ENCODE measurements around the gene LDLRAD3. TPM values are rescaled to one million over a fixed set of nuclear protein-coding genes. Genes with fewer than 3 reads are reported as not detected.
A peak's percentile ranks its signal among the peaks of the same experiment; 100 is the strongest.

LDLRAD3 gene
- polyA plus RNA-seq, 1 donor = 24.6 TPM

DNA sequence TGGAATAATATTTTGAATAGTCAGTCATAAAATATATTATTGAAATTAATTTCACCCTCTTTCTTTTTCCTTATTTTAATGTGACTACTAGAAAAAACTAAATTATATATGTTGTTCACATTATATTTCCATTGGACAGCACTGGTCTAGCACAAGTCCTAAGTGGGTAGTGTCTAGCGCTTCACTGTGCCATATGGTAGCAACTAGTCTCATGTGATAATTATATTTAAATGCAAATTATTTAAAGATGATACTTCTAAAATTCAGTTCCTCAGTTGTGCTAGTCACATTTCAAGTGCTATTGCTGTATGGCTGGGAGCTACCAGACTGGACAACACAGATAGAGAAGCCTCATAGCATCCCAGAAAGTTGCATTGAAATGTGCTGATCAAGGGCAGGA lies 19.1 kb upstream of the LDLRAD3 start:
- no peak for DNase-seq

DNA sequence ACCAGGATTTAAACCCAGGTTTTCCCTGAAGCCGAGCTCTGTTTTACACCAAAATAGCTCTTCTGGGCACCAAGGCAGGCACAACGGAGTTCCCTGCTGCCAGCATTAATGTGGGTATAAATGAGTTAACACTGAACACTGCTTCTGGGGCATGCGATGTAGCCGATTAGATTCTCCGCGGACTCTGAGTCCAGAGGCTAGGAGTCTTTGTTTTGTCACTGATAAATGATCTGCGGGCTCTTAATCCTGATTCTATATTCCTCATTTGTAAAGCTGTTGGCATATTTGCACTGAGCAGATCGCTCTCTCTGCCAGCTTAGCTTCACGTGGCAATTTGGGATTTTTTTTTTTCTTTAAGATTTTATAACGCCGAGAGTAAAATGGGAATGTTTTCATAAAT lies 16.8 kb upstream of the LDLRAD3 start:
- DNase-seq = no peak

DNA sequence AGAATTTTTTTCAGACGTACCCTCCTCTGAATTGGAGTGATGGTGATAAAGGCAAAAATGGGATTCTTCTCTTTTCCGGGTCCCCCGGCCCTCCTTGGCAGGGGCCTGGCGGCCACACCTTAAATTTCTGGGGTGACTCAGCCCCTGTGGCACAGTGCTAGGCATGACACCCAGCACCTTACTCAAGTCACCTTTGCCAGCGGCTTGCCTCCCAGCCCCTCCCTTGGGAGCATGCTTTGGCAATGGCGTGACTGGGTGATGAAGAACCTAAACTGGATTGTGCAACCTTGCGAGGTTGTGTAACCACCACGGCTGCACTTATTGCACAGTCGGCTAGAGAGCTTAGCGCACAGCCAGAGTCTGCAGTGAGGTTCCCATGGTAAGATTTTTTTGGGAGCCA lies 16.2 kb upstream of the LDLRAD3 start:
- DNase-seq = no peak

DNA sequence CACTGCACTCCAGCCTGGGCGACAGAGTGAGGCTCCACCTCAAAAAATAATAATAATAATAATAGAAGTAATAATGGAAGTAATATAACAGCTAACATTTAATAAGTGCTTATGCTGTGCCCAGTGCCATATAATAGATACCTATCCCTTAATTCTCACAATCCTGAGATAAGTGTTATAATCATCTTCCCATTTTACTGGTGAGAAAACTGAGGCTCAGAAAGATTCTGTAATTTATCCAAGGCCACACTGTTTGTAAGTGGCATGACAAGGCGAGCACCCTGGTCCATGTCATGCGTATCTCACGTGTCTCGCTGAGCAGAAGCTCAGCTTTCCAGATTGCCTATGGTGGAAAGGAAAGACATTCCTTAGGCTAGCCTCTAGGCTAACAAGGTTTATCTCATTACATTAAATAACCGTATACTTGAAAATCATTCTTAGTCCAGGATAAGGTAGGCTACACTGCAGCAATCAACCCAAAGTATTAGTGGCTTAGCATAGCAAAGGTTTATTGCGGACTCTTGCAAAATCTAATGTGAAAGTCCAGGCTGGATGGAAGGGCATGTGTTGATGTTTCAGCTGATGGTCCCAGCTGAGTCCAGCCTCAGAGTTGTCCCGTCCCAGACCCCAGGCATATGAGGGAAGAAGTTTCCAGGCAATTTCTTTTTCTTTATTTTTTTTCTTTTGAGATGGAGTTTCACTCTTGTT lies 15.0 kb upstream of the LDLRAD3 start:
- no peak for DNase-seq

DNA sequence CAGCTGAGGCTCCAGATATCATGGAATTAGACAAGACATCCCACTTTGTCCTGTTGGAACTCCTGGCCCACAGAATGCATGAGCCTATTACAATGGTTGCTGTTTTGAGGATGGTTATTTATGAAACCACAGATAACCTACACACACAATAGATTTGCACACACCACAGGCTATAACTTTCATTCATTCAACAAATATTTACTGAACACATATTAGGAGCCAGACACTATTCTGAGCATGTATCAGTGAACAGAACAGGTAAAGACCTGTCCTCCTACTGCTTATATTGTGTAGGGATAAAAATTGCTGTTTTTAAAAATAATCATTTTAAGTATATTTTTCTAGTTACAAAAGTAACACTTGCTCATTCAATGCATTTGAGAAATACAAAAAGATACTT lies 13.4 kb upstream of the LDLRAD3 start:
- DNase-seq = no peak

DNA sequence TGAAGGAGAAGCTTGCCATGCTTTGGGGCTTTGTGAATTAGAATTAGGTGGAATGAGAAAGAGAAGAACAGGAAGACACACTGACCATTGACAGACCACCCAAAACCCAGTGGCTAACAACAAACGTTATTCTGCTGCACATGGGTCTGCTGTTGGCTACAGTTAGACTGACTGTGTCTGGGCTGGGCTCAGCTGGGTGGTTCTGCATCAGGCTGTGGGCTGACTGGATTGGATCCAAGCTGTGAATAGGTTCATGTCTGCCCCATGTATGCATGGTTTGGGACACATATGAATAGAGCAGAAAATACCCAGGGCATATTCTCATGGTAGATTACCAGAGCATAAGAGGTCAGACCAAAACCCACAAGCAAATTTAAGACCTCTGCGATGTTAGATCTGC lies 11.7 kb upstream of the LDLRAD3 start:
- no peak for DNase-seq

DNA sequence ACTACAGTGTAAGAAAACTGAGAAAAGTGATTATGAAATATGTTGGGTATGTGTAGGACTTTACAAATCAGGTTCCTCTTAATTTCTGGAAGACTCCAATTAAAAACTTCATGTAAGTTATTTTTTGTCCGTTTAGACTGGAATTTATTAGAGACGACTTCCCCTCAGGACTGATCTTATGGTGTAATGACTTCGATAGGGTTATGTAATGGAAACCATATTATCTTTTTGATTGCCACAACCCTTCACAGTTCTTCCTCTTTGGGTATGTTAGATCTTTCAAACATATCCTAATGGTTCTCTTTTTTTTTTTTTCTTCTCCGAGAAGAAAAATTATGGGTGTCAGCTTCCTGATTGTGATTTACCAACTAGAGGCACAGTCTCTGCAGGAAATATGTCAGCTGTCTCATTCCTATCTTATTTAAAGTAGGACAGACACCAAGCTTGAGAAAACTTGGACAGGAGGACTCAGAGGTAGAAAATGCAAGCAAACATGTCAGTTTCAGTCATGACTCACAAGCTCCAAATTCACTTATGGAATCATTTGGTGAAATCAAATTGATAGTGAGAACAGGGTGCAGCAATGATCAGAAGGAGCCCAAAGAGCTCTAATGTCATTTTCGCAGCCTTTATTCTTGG lies 11.1 kb upstream of the LDLRAD3 start:
- no peak for DNase-seq

DNA sequence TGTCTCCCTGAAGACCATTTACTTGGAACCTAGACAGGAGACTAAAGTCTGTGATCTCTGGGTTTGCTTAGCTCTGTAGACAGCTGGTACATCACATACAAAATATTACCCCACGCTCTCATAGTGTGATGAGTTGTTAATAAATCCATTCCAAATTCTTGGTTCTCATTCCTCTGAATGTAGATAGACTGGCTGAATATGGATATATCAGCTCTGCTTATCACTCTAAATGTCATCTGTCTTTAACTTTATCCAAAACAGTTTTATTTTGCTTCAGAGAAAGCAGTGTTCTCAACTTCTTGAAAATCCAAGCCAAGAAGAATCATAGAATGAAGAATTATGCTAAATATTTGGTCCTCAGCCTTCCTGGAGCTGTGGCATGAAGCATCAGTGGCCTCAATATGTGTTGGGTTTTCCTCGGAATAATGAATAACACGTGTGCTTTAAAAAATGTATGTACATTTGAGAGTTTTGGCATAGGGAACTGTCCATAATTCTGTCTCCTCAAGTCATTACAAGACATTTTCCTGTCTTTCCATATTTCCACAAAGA lies 10.5 kb upstream of the LDLRAD3 start:
- no peak for DNase-seq

DNA sequence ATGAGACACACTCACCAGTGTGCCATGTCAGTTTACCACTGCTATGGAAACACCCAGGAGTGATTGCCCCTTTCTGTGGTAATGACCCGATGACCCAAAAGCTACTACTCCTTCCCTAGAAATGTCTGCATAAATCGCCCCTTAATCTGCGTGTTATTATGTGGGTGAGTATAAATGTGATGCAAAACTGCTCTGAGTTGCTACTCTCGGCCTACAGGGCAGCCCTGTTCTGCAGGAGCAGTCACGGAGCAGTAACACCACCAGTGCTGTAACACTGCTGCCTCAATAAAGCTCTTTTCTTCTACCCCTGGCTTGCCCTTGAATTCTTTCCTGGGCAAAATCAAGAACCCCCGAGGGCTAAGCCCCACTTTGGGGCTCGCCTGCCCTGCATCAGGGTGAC lies 9.6 kb upstream of the LDLRAD3 start:
- no peak for DNase-seq

DNA sequence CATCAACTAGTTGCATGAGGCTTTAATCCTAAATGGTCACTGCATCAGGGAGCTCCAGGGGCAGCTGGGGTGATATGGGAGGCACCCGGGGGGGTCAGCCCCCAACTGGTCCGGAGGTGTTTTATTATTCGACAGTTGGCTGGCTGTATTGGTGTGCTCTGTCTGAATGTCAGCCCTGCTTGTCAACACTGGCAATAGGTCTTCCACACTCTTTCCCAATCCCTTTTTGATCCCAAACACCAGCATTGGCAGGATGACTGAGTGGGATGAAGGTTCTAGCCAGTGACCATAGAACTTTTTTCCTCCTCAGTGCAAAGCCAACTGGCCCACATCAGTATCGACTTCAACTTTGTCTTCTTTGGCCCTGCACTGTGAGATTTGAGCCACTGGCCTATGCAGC lies 8.9 kb upstream of the LDLRAD3 start:
- DNase-seq = no peak

DNA sequence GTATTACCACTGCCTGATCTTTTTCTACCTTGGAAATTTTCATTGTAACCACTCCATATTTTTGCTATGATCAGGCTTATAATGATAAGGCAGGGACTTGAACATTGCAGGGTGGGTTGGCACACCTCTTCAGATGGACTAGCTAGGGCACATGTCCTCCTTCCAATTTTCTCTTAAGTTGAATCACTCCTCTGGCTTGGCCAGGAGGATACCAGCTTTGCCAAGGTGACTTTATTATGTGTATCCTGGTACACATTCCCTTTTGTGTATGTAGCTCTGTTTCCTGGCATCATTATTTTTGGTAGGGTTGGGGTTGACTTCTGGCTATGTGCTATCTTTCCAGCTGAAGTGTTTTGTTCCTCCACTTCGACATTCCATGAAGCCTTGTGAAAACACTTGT lies 8.5 kb upstream of the LDLRAD3 start:
- DNase-seq = no peak

DNA sequence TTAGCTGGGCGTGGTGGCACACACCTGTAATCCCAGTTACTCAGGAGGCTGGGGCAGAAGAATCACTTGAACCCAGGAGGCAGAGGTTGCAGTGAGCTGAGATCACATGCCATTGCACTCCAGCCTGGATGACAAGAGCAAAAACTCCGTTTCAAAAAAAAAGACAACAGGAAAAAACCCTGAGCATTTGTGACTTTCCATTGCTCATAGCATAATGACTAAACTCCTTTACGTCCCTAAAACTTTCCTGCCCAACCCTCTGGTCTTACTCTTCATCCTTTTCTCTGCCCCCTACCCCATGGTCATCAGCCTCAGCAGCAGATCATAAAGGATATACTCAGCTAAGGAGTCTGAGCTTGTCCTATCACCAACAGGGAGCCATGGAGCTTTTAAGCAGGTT lies 6.8 kb upstream of the LDLRAD3 start:
- no peak for DNase-seq

DNA sequence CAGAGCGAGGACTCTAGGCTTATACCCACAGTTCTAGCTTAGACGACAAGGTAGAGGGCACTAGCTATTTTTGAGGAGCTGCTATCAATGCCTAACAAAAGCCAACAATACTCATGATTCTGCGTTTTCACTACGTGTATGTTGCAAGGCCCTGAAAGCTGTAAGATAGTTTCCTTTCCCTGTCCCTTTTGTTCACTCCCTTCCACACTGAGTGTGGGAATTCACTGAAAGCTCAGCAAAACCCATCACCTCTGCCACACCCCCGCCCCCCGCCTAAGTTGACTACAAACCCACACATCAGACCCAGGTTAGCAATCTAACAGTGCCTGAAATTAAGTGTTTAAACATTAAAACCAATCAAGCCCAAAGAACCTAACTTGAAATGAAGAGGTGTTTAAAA lies 6.2 kb upstream of the LDLRAD3 start:
- peak; percentile 27 for DNase-seq

DNA sequence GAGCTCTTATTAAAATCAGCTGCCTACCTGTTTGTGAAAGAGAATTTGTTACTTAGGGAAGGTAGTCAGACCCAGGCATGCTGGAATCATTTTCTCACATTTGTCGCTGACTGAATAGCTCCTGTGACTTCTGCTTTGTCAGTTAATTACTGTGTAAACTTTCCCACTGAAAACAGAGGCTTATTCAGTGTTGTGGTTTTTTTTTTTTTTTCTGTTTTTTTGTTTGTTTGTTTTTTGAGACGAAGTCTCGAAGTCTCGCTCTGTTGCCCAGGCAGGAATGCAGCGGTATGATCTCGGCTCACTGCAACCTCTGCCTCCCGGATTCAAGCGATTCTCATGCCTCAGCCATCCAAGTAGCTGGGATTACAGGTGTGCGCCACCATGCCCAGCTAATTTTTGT lies 5.6 kb upstream of the LDLRAD3 start:
- no peak for DNase-seq

DNA sequence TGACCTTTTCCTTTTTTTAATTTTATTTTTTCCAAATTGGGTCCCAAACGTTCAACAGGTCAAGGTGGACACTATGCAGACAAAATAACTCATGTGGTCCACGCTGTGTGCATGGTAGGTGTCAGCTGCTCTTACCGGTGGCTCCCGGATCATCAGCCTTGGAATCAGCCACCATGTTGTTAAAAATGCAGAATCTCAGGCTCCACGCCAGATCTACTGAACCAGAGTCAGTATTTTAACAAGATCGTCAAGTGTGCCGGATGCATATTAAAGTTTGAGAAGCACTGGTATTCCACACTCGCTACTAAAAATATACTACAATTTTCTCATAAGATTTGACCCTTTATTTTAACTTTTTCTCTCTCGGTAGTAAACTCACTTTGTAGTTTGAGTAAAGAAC lies 553 bp upstream of the LDLRAD3 start:
- peak; percentile 25 for DNase-seq

DNA sequence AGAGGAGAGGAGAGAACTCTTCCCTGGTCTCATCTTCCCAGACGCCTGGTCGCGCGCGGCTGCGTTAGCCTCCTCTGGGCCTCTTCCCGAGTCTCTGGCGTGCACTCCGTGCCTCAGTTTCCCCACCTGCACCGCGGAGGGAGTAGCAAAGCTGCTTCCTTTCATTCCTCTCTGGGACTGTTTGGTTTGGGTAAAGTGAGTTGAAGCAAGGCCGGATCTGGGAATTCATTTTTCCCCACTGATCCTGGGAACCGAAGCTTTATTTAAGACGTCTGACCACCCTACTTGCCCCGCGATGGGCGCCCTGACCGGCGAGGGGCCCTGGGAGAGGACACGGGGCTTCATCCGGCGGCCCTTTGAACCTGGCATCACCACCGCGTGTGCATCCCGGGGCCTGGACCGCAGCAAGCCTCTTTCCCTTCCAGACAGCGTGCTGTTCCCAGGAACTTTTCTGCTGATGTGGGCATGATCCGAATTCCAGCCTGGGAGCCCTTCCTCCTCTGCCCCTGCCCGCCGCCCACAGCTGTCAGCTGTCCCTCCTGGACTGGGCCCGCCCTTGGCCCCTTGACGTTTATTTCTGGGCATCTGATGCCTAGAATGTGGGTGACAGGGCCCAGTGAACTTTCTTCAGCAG lies 758 bp downstream of the LDLRAD3 start:
- DNase-seq = no peak

DNA sequence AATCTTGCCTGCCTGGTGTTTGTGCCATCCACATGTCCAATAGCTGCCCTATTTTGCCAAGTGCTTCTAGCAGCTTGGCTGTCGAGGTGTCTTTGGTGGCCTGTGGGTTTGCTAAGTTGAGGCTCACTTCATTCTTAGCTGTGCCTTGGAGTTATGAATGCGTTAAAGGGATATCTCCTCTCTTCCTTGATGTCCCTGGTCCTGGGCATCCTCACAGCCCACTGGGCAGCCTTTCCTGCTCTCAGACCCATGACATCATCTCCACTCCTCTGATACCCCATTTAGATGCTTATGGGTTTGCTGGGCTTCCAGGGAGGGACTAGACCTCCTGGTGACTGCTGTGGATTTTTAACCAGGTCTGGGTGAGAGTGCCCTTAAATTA lies 1.3 kb downstream of the LDLRAD3 start:
- no peak for DNase-seq

DNA sequence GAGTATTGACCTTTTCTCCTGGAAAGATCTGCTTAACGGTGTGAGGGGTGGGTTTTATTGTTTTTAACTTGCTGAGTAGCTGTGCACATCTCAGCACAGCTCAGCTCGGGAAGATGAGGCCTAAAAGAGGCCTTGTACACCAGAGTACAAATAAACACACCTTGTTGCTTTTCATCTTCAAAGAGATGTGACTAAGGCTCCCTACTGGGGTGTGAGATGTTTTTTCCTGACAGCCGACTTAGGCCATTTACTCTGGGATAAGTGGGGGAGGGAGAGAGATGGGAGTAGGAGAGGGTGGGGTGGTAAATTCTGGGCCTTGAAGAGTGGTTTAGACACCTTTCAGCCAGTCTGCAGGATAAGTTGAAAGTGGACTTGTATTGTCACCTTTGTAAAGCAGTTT lies 2.9 kb downstream of the LDLRAD3 start:
- DNase-seq = no peak

DNA sequence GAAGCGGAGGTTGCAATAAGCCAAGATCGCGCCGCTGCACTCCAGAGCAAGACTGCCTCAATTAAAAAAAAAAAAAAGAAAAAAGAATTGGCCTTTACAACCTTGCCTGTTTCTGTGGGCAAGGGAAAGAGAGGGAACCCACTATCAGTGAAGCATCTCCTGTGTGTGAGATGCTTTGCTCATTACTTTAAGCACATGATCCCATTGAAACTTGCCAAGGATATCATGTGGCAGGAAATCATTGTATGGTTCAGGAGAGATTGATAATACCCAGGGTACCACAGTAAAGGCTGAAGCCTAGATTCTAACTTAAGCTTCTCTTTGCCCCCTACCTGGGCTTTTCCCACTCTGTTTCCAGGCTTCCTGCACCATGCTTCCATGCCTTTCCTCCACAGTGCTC lies 3.6 kb downstream of the LDLRAD3 start:
- DNase-seq = no peak

DNA sequence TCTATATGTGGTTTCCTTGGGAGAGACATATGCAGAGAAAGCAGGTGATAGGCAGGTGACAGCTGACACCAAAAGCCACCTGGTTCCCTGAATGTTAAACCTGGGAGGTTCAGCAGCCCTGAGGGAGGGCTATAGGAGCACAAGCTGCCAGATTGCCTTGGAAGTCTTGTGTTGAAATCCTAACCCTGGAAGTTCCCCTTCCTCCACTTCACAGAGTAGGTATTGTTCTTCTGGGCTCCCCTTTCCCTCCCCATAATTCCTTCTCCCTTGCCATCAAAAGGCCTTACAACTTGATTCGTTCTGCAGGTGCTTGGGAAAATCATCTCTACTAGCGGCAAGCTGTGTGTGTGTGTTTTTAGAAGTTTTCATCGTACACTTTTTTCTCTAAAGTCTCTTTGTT lies 5.4 kb downstream of the LDLRAD3 start:
- no peak for DNase-seq

DNA sequence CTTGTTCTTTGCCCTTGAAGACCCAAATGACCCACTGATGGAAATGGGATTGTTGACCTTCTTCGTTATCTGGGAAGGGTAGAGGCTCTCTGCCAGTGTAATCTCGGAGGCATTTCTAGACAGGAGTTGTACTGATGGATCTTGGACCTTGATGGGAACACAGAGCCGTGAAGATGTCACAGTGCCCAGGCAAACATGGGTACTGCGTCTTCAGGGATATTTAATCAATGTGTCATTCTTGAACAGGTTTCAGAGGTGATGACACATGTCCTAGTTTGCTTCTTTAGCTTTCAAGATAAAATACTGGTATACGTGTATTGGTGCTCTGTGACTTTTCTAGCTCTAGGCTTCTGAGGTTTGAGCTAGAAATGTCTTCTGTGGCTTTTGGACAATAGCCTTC lies 6.2 kb downstream of the LDLRAD3 start:
- DNase-seq = no peak

DNA sequence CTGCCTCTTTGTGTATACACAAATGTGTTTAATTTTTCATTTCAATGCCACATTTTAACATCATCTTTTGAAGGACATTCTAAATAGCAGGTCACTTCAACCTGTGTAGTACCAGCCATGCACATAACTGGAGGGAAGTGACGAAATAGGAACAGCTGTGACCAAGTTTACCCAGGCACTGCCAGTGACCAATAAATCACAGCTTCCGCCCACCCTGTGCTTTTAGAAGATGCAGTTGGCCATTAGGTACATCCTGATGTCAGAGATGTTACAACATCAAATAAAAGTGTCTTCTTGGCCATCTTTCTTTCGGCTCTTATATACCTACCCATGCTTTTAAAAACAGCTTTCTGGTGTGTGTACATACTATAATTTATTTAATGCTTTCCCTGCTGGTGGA lies 7.8 kb downstream of the LDLRAD3 start:
- DNase-seq = peak; percentile 33

DNA sequence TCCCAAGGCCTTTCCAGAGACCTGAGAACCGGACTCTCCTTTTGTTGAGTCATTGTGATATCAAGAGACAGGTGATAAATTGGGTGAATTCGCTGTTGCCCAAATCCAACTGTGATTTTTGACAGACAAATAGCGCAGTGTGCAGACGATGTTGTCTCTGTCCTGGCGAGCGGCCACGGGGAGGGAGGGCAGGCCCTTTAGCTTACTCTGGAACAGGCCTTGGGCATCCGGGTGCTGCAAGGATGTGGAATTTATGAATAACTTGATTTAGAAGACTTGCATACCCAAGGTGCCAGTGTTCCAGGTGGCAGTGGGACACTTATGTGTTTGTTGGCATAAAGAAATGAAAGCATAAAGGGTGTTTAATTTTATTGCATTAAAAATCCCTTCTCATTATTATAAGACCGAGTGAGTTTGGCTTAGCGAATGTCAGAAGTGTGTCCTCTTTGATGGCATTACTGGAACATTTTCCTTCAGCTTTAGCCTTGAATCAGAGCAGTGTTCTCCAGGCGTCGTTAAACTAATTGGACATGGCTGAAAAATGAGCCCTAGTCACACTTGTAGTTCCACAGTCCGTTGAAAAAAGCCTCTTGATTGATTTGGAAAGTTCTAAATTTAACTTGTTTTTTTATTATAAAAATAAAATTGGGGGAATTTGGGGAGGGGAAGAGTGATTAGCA lies 9.4 kb downstream of the LDLRAD3 start:
- no peak for DNase-seq
